ENCODE results near the gene SLC26A2. TPM values are rescaled to one million over a fixed set of nuclear protein-coding genes. Genes with fewer than 3 reads are reported as not detected.
"Not testable (repeated sequence)": the region's sequence is repeated elsewhere in the genome, so short reads cannot be mapped to it uniquely, and the experiment has no call there.

SLC26A2 gene
- total RNA-seq, 1 donor from 2014 or later, result 11.0 TPM

DNA sequence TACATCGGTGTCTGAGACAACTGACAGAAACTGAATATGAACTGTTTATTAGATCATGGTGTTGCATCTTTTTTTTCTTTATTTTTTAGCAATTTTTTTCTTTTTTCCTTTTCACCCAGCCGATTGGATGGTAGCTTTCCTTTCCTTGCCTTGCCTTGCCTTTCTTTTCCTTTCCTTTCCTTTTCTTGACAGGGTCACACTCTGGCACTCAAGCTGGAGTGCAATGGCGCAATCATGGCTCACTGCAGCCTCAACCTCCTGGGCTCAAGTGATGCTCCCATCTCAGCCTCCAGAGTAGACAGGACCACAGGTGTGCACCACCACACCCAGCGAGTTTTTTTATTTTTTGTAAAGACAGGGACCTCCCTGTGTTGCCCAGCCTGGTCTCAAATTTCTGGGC, 18.8 kb upstream of the SLC26A2 start:
- no peaks in the 10 kb centered on the region for H3K9me3 Mint-ChIP-seq
- DNase-seq (no peak), ATAC-seq (ENCODE audit: low read depth) (no peak)
- no peak overlapping the region for H3K4me3 Mint-ChIP-seq
- H3K27ac Mint-ChIP-seq, result no peak overlapping the region
- ChIA-PET CTCF (no interaction called here), POLR2A (no interaction called here)
- intact Hi-C loops (cut with micrococcal nuclease), result no loop called here
- no peaks in the 10 kb centered on the region for H3K4me1 Mint-ChIP-seq
- TF ChIP-seq, protein P1, sequence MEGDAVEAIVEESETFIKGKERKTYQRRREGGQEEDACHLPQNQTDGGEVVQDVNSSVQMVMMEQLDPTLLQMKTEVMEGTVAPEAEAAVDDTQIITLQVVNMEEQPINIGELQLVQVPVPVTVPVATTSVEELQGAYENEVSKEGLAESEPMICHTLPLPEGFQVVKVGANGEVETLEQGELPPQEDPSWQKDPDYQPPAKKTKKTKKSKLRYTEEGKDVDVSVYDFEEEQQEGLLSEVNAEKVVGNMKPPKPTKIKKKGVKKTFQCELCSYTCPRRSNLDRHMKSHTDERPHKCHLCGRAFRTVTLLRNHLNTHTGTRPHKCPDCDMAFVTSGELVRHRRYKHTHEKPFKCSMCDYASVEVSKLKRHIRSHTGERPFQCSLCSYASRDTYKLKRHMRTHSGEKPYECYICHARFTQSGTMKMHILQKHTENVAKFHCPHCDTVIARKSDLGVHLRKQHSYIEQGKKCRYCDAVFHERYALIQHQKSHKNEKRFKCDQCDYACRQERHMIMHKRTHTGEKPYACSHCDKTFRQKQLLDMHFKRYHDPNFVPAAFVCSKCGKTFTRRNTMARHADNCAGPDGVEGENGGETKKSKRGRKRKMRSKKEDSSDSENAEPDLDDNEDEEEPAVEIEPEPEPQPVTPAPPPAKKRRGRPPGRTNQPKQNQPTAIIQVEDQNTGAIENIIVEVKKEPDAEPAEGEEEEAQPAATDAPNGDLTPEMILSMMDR (IDR thresholded peaks at IDR 0.05), result no peak
- H3K36me3 Mint-ChIP-seq (ENCODE audit: low read depth), result no peaks in the 10 kb centered on the region
- H3K27me3 Mint-ChIP-seq, result peaks cover 6% of the 10 kb centered on the region

DNA sequence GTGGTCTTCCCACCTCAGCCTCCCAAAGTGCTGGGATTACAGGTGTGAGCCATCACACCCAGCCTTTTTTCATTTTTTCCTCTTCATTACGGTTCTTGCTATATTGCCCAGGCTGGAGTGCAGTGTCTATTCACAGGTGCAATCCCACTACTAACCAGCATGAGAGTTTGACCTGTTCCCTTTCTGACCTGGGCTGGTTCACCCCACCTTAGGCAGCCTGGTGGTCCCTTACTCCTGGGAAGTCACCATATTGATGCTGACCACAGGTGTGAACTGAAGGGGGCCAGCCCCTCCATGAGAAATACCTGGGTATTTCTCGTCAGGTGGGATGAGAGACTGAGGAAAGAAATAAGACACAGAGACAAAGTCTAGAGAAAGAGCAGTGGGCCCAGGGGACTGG, 18.4 kb upstream of the SLC26A2 start:
- Mint-ChIP-seq H3K4me1 (no peaks in the 10 kb centered on the region), H3K27ac (no peak overlapping the region), H3K27me3 (peaks cover 6% of the 10 kb centered on the region), H3K36me3 (ENCODE audit: low read depth) (no peaks in the 10 kb centered on the region), H3K4me3 (no peak overlapping the region), H3K9me3 (no peaks in the 10 kb centered on the region)
- ChIA-PET POLR2A (no interaction called here), CTCF (no interaction called here)
- ATAC-seq (ENCODE audit: low read depth) (no peak), DNase-seq (no peak)
- TF ChIP-seq, protein P1 (IDR thresholded peaks at IDR 0.05), result no peak
- intact Hi-C loops (cut with micrococcal nuclease), result no loop called here

- H3K27ac Mint-ChIP-seq; POLR2A ChIA-PET; H3K27me3 Mint-ChIP-seq; ATAC-seq (ENCODE audit: low read depth); H3K4me1 Mint-ChIP-seq; H3K9me3 Mint-ChIP-seq; H3K36me3 Mint-ChIP-seq (ENCODE audit: low read depth); H3K4me3 Mint-ChIP-seq; CTCF ChIA-PET; DNase-seq; intact Hi-C loops (cut with micrococcal nuclease): not testable (repeated sequence)
These were observed 17.8 kb upstream of the SLC26A2 start for GRCh38 chr5:149942741-149943169.

DNA sequence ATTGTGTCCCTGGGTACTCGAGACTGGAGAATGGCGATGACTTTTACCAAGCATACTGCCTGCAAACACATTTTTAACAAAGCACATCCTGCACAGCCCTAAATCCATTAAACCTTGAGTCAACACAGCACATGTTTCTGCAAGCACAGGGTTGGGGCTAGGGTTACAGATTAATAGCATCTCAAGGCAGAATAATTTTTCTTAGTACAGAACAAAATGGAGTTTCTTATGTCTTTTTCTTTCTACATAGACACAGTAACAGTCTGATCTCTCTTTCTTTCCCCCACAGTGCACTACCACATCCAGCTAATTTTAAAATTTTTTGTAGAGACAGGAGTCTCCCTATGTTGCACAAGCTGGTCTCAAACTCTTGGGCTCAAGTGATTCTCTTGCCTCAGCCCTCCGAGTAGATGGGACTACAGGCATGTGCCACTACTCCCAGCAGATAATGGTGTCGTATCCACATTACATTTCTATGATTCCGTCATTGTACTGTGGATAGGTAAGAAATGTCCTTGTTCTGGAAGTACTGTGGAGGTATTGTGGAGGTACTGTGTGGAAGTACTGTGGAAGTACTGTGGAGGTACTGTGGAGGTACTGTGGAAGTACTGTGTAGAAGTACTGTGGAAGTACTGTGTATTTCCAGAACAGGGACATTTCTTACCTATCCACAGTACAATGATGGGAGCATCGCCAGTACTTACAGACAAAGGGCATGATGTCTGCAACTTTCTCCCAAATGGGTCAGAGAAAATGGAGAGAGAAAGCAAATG, 17.2 kb upstream of the SLC26A2 start:
- CTCF ChIA-PET; H3K27ac Mint-ChIP-seq; DNase-seq; H3K9me3 Mint-ChIP-seq; H3K36me3 Mint-ChIP-seq (ENCODE audit: low read depth); intact Hi-C loops (cut with micrococcal nuclease); H3K4me1 Mint-ChIP-seq; H3K27me3 Mint-ChIP-seq; H3K4me3 Mint-ChIP-seq; POLR2A ChIA-PET; ATAC-seq (ENCODE audit: low read depth): not testable (repeated sequence)

- no peaks in the 10 kb centered on the region for H3K36me3 Mint-ChIP-seq (ENCODE audit: low read depth)
- no peak within 1 kb of the TSS for H3K4me3 Mint-ChIP-seq
- ATAC-seq (ENCODE audit: low read depth), result no peak
- H3K4me1 Mint-ChIP-seq, result no peaks in the 10 kb centered on the region
- ChIA-PET POLR2A (no interaction called here), CTCF (no interaction called here)
- H3K9me3 Mint-ChIP-seq, result no peaks in the 10 kb centered on the region
- DNase-seq, result no peak
- peaks cover 4% of the 10 kb centered on the region for H3K27me3 Mint-ChIP-seq
- H3K27ac Mint-ChIP-seq, result no peak within 1 kb of the TSS
- TF ChIP-seq, protein P1 (IDR thresholded peaks at IDR 0.05), result no peak
- intact Hi-C loops (cut with micrococcal nuclease), result no loop called here
These were observed 15.9 kb upstream of the SLC26A2 start, which contains the start of gene PDE6A for GRCh38 chr5:149944666-149945065. Gene PDE6A (minus strand): TSS chr5:149944793. CDS start chr5:149944673, 120 bp downstream.

- no peak for ATAC-seq (ENCODE audit: low read depth)
- CTCF ChIA-PET, result no interaction called here
- DNase-seq, result no peak
- Mint-ChIP-seq H3K9me3 (no peaks in the 10 kb centered on the region), H3K27me3 (peaks cover 4% of the 10 kb centered on the region), H3K27ac (no peak overlapping the region), H3K4me3 (no peak overlapping the region), H3K4me1 (no peaks in the 10 kb centered on the region), H3K36me3 (ENCODE audit: low read depth) (no peaks in the 10 kb centered on the region)
- TF ChIP-seq, protein P1 (IDR thresholded peaks at IDR 0.05), result no peak
- intact Hi-C loops (cut with micrococcal nuclease), result no loop called here
- POLR2A ChIA-PET, result no interaction called here
These were observed 14.4 kb upstream of the SLC26A2 start for GRCh38 chr5:149946118-149946517.

All from activated B cell treated with CpG ODN at 0.5 μM for 24 hours (primary cell).